ENCODE measurements around the gene LRP8. TPM values are rescaled to one million over a fixed set of nuclear protein-coding genes. Genes with fewer than 3 reads are reported as not detected.
A peak's percentile ranks its signal among the peaks of the same experiment; 100 is the strongest.

LRP8 gene
- polyA plus RNA-seq (15.2 to 33.7 TPM (median 31.0 TPM) in 3 replicates), polyA minus RNA-seq (35.3 to 85.4 TPM (median 82.2 TPM) in 3 replicates)
- polyA plus RNA-seq (2011; ENCODE audit: low read depth): 5.8 TPM
- polyA plus RNA-seq (2011; cell fraction: cytosol; rRNA removed): 9.2 and 9.7 TPM in 2 replicates
- 63.6 and 77.0 TPM in 2 replicates for polyA plus RNA-seq (2011; cell fraction: nucleus; rRNA removed)
- 2.5 and 19.9 TPM in 2 replicates for polyA plus RNA-seq (2012; ENCODE audit: low replicate concordance)
- polyA minus RNA-seq (2011; cell fraction: cytosol; rRNA and poly(A)+ RNA removed): 13.6 TPM
- 24.8 and 46.0 TPM in 2 replicates for polyA minus RNA-seq (2011; cell fraction: nucleus; rRNA and poly(A)+ RNA removed)

GRCh38 chr1:53328009-53328461, at the start of gene LRP8:
LRP8 (minus strand) TSS chr1:53328070; CDS start chr1:53327912, 158 bp downstream.
- Histone ChIP-seq H3K27ac (ENCODE audit: control insufficient read depth, insufficient read depth, low read length) (peak within 1 kb of the TSS; percentile 87), H3K4me1 (ENCODE audit: control insufficient read depth, extremely low read depth, insufficient read depth, low read length) (peaks cover 14% of the 10 kb centered on the region), H3K9me3 (ENCODE audit: control insufficient read depth, low read depth, low read length) (no peaks in the 10 kb centered on the region), H3K36me3 (ENCODE audit: control insufficient read depth in 2 of 2, extremely low read depth in 1 of 2, insufficient read depth in 2 of 2, low read length in 2 of 2) (peaks cover 0 to 15% of the 10 kb centered on the region in 2 experiments), H3K4me3 (ENCODE audit: control insufficient read depth in 2 of 3, extremely low read depth in 1 of 3, insufficient read depth in 2 of 3, low read depth in 1 of 3, low read length in 3 of 3) (peak within 1 kb of the TSS; percentile 67 to 88 (median 85)), H3K9ac (ENCODE audit: control insufficient read depth, extremely low read depth, insufficient read depth, low read length) (peak within 1 kb of the TSS; percentile 90), H3K79me2 (ENCODE audit: control insufficient read depth, insufficient read depth, low read length) (peaks cover 28% of the 10 kb centered on the region), H4K20me1 (ENCODE audit: control insufficient read depth, extremely low read depth, insufficient read depth, low read length) (no peaks in the 10 kb centered on the region), H3K27me3 (ENCODE audit: control insufficient read depth, extremely low read depth, insufficient read depth, low read length) (peaks cover 6% of the 10 kb centered on the region), H3K9me1 (ENCODE audit: control insufficient read depth, extremely low read depth, insufficient read depth, low read length) (no peaks in the 10 kb centered on the region), H2AFZ (ENCODE audit: control insufficient read depth, low read length) (peak within 1 kb of the TSS; percentile 80), H3K4me2 (ENCODE audit: control insufficient read depth, extremely low read depth, insufficient read depth, low read depth, low read length) (peak within 1 kb of the TSS; percentile 95)
- no peak for FAIRE-seq
- TF ChIP-seq EZH2 (IDR thresholded peaks at IDR 0.05; ENCODE audit: low read length): no peak
- TF ChIP-seq CTCF (optimal IDR thresholded peaks at IDR 0.05 in 1 of 3, IDR thresholded peaks at IDR 0.05 in 1 of 3, conservative IDR thresholded peaks at IDR 0.05 in 1 of 3; ENCODE audit: extremely low read depth in 1 of 3, insufficient read depth in 2 of 3, low read length in 3 of 3): no peak
- DNase-seq (ENCODE audit: low read depth, low spot score): no peak
- dilution Hi-C loops (cut with MboI; ENCODE audit: extremely low pct_ligation_motif_present, low sequenced_read_pairs): no loop called here

GRCh38 chr1:53377438-53377841, 49.6 kb upstream of the LRP8 start:
- Histone ChIP-seq H2AFZ (ENCODE audit: control insufficient read depth, low read length) (no peak overlapping the region), H3K36me3 (ENCODE audit: control insufficient read depth in 2 of 2, extremely low read depth in 1 of 2, insufficient read depth in 2 of 2, low read length in 2 of 2) (no peaks in the 10 kb centered on the region), H3K27ac (ENCODE audit: control insufficient read depth, insufficient read depth, low read length) (no peak overlapping the region), H3K27me3 (ENCODE audit: control insufficient read depth, extremely low read depth, insufficient read depth, low read length) (peaks cover 16% of the 10 kb centered on the region), H3K4me1 (ENCODE audit: control insufficient read depth, extremely low read depth, insufficient read depth, low read length) (peaks cover 12% of the 10 kb centered on the region), H3K9me1 (ENCODE audit: control insufficient read depth, extremely low read depth, insufficient read depth, low read length) (peaks cover 2% of the 10 kb centered on the region), H4K20me1 (ENCODE audit: control insufficient read depth, extremely low read depth, insufficient read depth, low read length) (no peaks in the 10 kb centered on the region), H3K4me2 (ENCODE audit: control insufficient read depth, extremely low read depth, insufficient read depth, low read depth, low read length) (no peak overlapping the region), H3K4me3 (ENCODE audit: control insufficient read depth in 2 of 3, extremely low read depth in 1 of 3, insufficient read depth in 2 of 3, low read depth in 1 of 3, low read length in 3 of 3) (no peak overlapping the region), H3K9ac (ENCODE audit: control insufficient read depth, extremely low read depth, insufficient read depth, low read length) (no peak overlapping the region), H3K9me3 (ENCODE audit: control insufficient read depth, low read depth, low read length) (no peaks in the 10 kb centered on the region), H3K79me2 (ENCODE audit: control insufficient read depth, insufficient read depth, low read length) (no peaks in the 10 kb centered on the region)
- DNase-seq (ENCODE audit: low read depth, low spot score) (no peak), FAIRE-seq (no peak)
- dilution Hi-C loops (cut with MboI; ENCODE audit: extremely low pct_ligation_motif_present, low sequenced_read_pairs): no loop called here
- TF ChIP-seq CTCF (optimal IDR thresholded peaks at IDR 0.05 in 1 of 3, IDR thresholded peaks at IDR 0.05 in 1 of 3, conservative IDR thresholded peaks at IDR 0.05 in 1 of 3; ENCODE audit: extremely low read depth in 1 of 3, insufficient read depth in 2 of 3, low read length in 3 of 3) (no peak), EZH2 (IDR thresholded peaks at IDR 0.05; ENCODE audit: low read length) (no peak)
